ENCODE data around the gene PRRG4. TPM values are rescaled to one million over a fixed set of nuclear protein-coding genes. Genes with fewer than 3 reads are reported as not detected.

Gene PRRG4
- total and polyA plus RNA-seq, 2 of the 13 experiments (the other 11 are each of a cell fraction or from before 2014, with no cell fraction given), result 0.24 to 0.95 TPM

DNA sequence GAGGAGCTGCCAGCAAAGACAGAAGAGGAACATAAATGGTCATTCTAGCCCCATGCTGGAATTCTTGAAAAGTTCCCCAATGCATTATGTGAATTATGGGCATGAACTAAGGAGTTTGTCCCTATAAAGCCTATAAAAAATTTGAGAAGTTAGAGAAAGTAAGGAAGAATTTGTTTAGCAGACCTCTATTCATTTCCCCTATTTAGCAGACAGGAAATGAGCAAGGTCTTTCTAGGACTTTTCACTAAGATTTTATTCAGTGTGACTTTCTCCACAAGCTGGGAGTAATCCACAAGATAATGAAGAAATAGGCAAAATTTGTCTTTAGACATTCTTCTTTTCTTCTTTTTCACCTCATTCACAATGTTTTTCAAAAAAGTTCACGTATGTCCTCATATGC is 20.0 kb downstream of the PRRG4 start:
- no TSS peak for BruUV-seq (replicated peaks)
- in situ Hi-C loops (cut with HindIII; ENCODE audit: extremely low pct_ligation_motif_present, low pct_unique_long_range_greater_than_20kb), result no loop called here

More for the DNA sequence above, 20.0 kb downstream of the PRRG4 start:
- Histone ChIP-seq H3K4me2 (ENCODE audit: low read depth, low read length) (no peak overlapping the region), H3K9me3 (ENCODE audit: low read length) (no peaks in the 10 kb centered on the region), H2AFZ (ENCODE audit: low read length) (no peak overlapping the region), H3K27ac (ENCODE audit: extremely low read length, insufficient read depth, low read length) (no peak overlapping the region), H3K79me2 (ENCODE audit: insufficient read depth, low read length) (no peaks in the 10 kb centered on the region), H3K4me3 (replicated peaks in 1 of 3; ENCODE audit: insufficient read depth in 1 of 3, low read depth in 2 of 3, low read length in 3 of 3) (no peak overlapping the region), H3K4me1 (ENCODE audit: insufficient read depth, low read length) (no peaks in the 10 kb centered on the region), H3K36me3 (replicated peaks in 1 of 2; ENCODE audit: control insufficient read depth in 1 of 2, insufficient read depth in 2 of 2, low read length in 2 of 2) (no peaks in the 10 kb centered on the region), H4K20me1 (ENCODE audit: insufficient read depth, low read length) (no peaks in the 10 kb centered on the region), H3K27me3 (ENCODE audit: control insufficient read depth in 1 of 2, insufficient read depth in 2 of 2, low read length in 2 of 2) (no peaks in the 10 kb centered on the region), H3K9ac (ENCODE audit: insufficient read depth, low read depth, low read length) (no peak overlapping the region)
- TF ChIP-seq MTF2 (CRISPR knock-in tag; IDR thresholded peaks at IDR 0.05; ENCODE audit: borderline replicate concordance), result no peak
- TF ChIP-seq SRF (IDR thresholded peaks at IDR 0.05; ENCODE audit: low read depth, low read length), result no peak
- no peak for TF ChIP-seq MIXL1 (CRISPR knock-in tag; IDR thresholded peaks at IDR 0.05)
- TF ChIP-seq NR2C2 (CRISPR knock-in tag; IDR thresholded peaks at IDR 0.05; ENCODE audit: borderline replicate concordance), result no peak
- TF ChIP-seq, protein P1, sequence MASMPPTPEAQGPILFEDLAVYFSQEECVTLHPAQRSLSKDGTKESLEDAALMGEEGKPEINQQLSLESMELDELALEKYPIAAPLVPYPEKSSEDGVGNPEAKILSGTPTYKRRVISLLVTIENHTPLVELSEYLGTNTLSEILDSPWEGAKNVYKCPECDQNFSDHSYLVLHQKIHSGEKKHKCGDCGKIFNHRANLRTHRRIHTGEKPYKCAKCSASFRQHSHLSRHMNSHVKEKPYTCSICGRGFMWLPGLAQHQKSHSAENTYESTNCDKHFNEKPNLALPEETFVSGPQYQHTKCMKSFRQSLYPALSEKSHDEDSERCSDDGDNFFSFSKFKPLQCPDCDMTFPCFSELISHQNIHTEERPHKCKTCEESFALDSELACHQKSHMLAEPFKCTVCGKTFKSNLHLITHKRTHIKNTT (CRISPR knock-in tag; IDR thresholded peaks at IDR 0.05), result no peak
- no peak for TF ChIP-seq SRSF4 (IDR thresholded peaks at IDR 0.05; ENCODE audit: low read depth, low read length, poor library complexity, severe bottlenecking)
- TF ChIP-seq, protein P2, sequence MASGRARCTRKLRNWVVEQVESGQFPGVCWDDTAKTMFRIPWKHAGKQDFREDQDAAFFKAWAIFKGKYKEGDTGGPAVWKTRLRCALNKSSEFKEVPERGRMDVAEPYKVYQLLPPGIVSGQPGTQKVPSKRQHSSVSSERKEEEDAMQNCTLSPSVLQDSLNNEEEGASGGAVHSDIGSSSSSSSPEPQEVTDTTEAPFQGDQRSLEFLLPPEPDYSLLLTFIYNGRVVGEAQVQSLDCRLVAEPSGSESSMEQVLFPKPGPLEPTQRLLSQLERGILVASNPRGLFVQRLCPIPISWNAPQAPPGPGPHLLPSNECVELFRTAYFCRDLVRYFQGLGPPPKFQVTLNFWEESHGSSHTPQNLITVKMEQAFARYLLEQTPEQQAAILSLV (CRISPR knock-in tag; IDR thresholded peaks at IDR 0.05; ENCODE audit: borderline replicate concordance), result no peak
- TF ChIP-seq KDM4B (CRISPR knock-in tag; IDR thresholded peaks at IDR 0.05), result no peak
- TF ChIP-seq ZNF766 (CRISPR knock-in tag; IDR thresholded peaks at IDR 0.05; ENCODE audit: borderline replicate concordance), result no peak
- TF ChIP-seq U2AF1 (optimal IDR thresholded peaks at IDR 0.05; ENCODE audit: low read depth, low read length), result no peak
- TF ChIP-seq ZNF446 (CRISPR knock-in tag; IDR thresholded peaks at IDR 0.05), result no peak
- TF ChIP-seq RXRA (CRISPR knock-in tag; IDR thresholded peaks at IDR 0.05), result no peak
- no peak for TF ChIP-seq KLF15 (CRISPR knock-in tag; IDR thresholded peaks at IDR 0.05; ENCODE audit: borderline replicate concordance)
- TF ChIP-seq, protein P3, sequence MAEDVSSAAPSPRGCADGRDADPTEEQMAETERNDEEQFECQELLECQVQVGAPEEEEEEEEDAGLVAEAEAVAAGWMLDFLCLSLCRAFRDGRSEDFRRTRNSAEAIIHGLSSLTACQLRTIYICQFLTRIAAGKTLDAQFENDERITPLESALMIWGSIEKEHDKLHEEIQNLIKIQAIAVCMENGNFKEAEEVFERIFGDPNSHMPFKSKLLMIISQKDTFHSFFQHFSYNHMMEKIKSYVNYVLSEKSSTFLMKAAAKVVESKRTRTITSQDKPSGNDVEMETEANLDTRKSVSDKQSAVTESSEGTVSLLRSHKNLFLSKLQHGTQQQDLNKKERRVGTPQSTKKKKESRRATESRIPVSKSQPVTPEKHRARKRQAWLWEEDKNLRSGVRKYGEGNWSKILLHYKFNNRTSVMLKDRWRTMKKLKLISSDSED (CRISPR knock-in tag; IDR thresholded peaks at IDR 0.05), result no peak
- no peak for TF ChIP-seq ZNF232 (CRISPR knock-in tag; IDR thresholded peaks at IDR 0.05; ENCODE audit: borderline replicate concordance)
- FAIRE-seq, result no peak
- 73% methylated on average over 1 of the region's 1 CpG for WGBS (ENCODE audit: low lambda C conversion rate)
- ChIA-PET CTCF (ENCODE audit: low intra/inter-chr PET ratio, low total read pairs) (no interaction called here), POLR2A (no interaction called here)
- DNase-seq (ENCODE audit: low spot score), result no peak
- ATAC-seq, result no peak
- intact Hi-C loops (cut with micrococcal nuclease; ENCODE audit: unreplicated experiment), result no loop called here
